HepG2 (cell line): ENCODE measurements around the gene GRB7. TPM values are rescaled to one million over a fixed set of nuclear protein-coding genes. Genes with fewer than 3 reads are reported as not detected.
A peak's percentile ranks its signal among the peaks of the same experiment; 100 is the strongest.

ENCODE experiments used
- ATAC-seq: fragments of 200-7000 bp; cut with Tn5 transposase; 3 replicates; pipeline ENCODE4 v1.9.1; 2020; ENCODE audit warnings: mild to moderate bottlenecking, moderate library complexity
- BruUV-seq: library from RNA; stranded (reverse); fragments of 400-500 nt; replicated peaks from 2 replicates; lab custom pipeline; 2021; lab: Mats Ljungman, UMichigan
- CTCF ChIA-PET: fragments of 300-600 bp; formaldehyde crosslinking; extraction: SDS; loops from one replicate; lab custom pipeline; 2021; ENCODE audit warnings: low total read pairs, inconsistent platforms, low intra/inter-chr PET ratio; lab: Yijun Ruan, JAX
- POLR2A ChIA-PET: fragments of 350-600 bp; sonication (Branson Sonifier 250); formaldehyde crosslinking; loops from one replicate; lab custom pipeline; 2020; ENCODE audit warnings: antibody characterized with exemption, inconsistent platforms; lab: Yijun Ruan, JAX
- DNase-seq: peaks from one replicate; pipeline ENCODE4 v3.0.0-alpha.2; 2015; ENCODE audit warnings: low spot score
- FAIRE-seq: peaks from 3 replicates; lab custom pipeline; 2011; peaks lifted over from hg19 to GRCh38; lab: Jason Lieb, UNC
- H2AFZ ChIP-seq: one replicate; pipeline ENCODE4 v1.6.1; 2011; ENCODE audit warnings: low read length, inconsistent platforms
- H3K27ac ChIP-seq: fragments of 300-600 bp; 3 replicates; pipeline ENCODE4 v1.8.0; 2011; ENCODE audit warnings: mixed run types, mild to moderate bottlenecking, mixed read lengths, low read length, inconsistent platforms; ENCODE audit not compliant: insufficient read depth; ENCODE audit errors: extremely low read length
- H3K27me3 ChIP-seq, 2 experiments: fragments of 200-600 bp in 1 of 2; 2 replicates in 1 of 2; 3 replicates in 1 of 2; pipeline versions ENCODE4 v1.6.0 to v1.8.0; 2011; ENCODE audit warnings: low read length in 2 of 2, mild to moderate bottlenecking in 2 of 2, moderate library complexity in 2 of 2, inconsistent platforms in 1 of 2; ENCODE audit not compliant: insufficient read depth in 2 of 2, control insufficient read depth in 1 of 2
- H3K36me3 ChIP-seq, 2 experiments: fragments of 200-600 bp in 1 of 2; replicated peaks in 1 of 2; 2 replicates in 1 of 2; 3 replicates in 1 of 2; pipeline versions ENCODE4 v1.5.1 to v1.8.0; 2011; ENCODE audit warnings: low read length in 2 of 2, inconsistent platforms in 1 of 2; ENCODE audit not compliant: insufficient read depth in 2 of 2, control insufficient read depth in 1 of 2
- H3K4me1 ChIP-seq: 2 replicates; pipeline ENCODE4 v1.5.1; 2012; ENCODE audit warnings: low read length, inconsistent platforms; ENCODE audit not compliant: insufficient read depth
- H3K4me2 ChIP-seq: 2 replicates; pipeline ENCODE4 v1.6.0; 2011; ENCODE audit warnings: low read depth, low read length, inconsistent platforms
- H3K4me3 ChIP-seq, 3 experiments: fragments of 200-600 bp in 1 of 3; sonication (generic), shearing (Covaris generic) in 1 of 3; replicated peaks in 1 of 3; 2 replicates each; pipeline ENCODE4 v1.5.1; 2011 to 2016; ENCODE audit warnings: low read length in 3 of 3, inconsistent platforms in 2 of 3, low read depth in 2 of 3, mild to moderate bottlenecking in 2 of 3, control low read depth in 1 of 3, mixed read lengths in 1 of 3; ENCODE audit not compliant: insufficient read depth in 1 of 3
- H3K79me2 ChIP-seq: one replicate; pipeline ENCODE4 v1.6.1; 2011; ENCODE audit warnings: low read length, inconsistent platforms; ENCODE audit not compliant: insufficient read depth
- H3K9ac ChIP-seq: 2 replicates; pipeline ENCODE4 v1.6.0; 2011; ENCODE audit warnings: mild to moderate bottlenecking, low read depth, low read length, inconsistent platforms; ENCODE audit not compliant: insufficient read depth
- H3K9me3 ChIP-seq: 2 replicates; pipeline ENCODE4 v1.5.1; 2012; ENCODE audit warnings: mild to moderate bottlenecking, low read length
- H4K20me1 ChIP-seq: 2 replicates; pipeline ENCODE4 v1.6.0; 2011; ENCODE audit warnings: inconsistent platforms, mild to moderate bottlenecking, low read length, moderate library complexity; ENCODE audit not compliant: insufficient read depth
- AKAP8 ChIP-seq: sonication (generic); formaldehyde crosslinking; IDR thresholded peaks from 2 replicates; pipeline ENCODE4 v1.5.1; 2020; ENCODE audit warnings: mild to moderate bottlenecking, missing genetic modification reagents
- BRD4 ChIP-seq: sonication (generic); formaldehyde crosslinking; IDR thresholded peaks from 2 replicates; pipeline ENCODE4 v1.4.0; 2020; ENCODE audit warnings: missing genetic modification reagents
- HMG20B ChIP-seq: conservative IDR thresholded peaks from 2 replicates; pipeline ENCODE4 v1.6.1; 2016; ENCODE audit warnings: missing genetic modification reagents, missing compliant biosample characterization
- HMGXB4 ChIP-seq, 2 experiments: sonication (generic) in 1 of 2; formaldehyde crosslinking in 1 of 2; IDR thresholded peaks; 2 replicates each; pipeline versions ENCODE4 v1.4.0 to v1.6.1; 2018 to 2020; ENCODE audit warnings: missing genetic modification reagents in 2 of 2, borderline replicate concordance in 1 of 2, low read depth in 1 of 2, mild to moderate bottlenecking in 1 of 2, missing biosample characterization in 1 of 2
- HNRNPL ChIP-seq: fragments of 200-400 bp; formaldehyde crosslinking; IDR thresholded peaks from 2 replicates; pipeline ENCODE4 v1.6.1; 2017; ENCODE audit warnings: mild to moderate bottlenecking, low read depth, low read length
- JDP2 ChIP-seq: sonication (generic); formaldehyde crosslinking; IDR thresholded peaks from 2 replicates; pipeline ENCODE4 v1.8.1; 2022; ENCODE audit warnings: missing genetic modification reagents, borderline replicate concordance
- JUND ChIP-seq: sonication (generic); formaldehyde crosslinking; IDR thresholded peaks from 2 replicates; pipeline ENCODE4 v1.8.0; 2022; ENCODE audit warnings: mild to moderate bottlenecking, missing genetic modification reagents
- NFKB2 ChIP-seq: sonication (generic); formaldehyde crosslinking; IDR thresholded peaks from 2 replicates; pipeline ENCODE4 v1.4.0; 2020; ENCODE audit warnings: missing genetic modification reagents, borderline replicate concordance
- NR0B2 ChIP-seq: sonication (generic); formaldehyde crosslinking; IDR thresholded peaks from 2 replicates; pipeline ENCODE4 v1.4.0; 2020; ENCODE audit warnings: mild to moderate bottlenecking, missing genetic modification reagents
- PCBP1 ChIP-seq: fragments of 200-400 bp; formaldehyde crosslinking; IDR thresholded peaks from 2 replicates; pipeline ENCODE4 v1.6.1; 2017; ENCODE audit warnings: mild to moderate bottlenecking, low read depth, low read length, borderline replicate concordance
- SIN3A ChIP-seq: IDR thresholded peaks from 2 replicates; pipeline ENCODE4 v1.6.1; 2011; ENCODE audit warnings: low read depth, mild to moderate bottlenecking, control low read depth, low read length, borderline replicate concordance
- SMAD1 ChIP-seq: sonication (generic); formaldehyde crosslinking; IDR thresholded peaks from 2 replicates; pipeline ENCODE4 v1.4.0; 2020; ENCODE audit warnings: missing genetic modification reagents, low read depth, mild to moderate bottlenecking, borderline replicate concordance
- U2AF1 ChIP-seq: fragments of 200-400 bp; formaldehyde crosslinking; optimal IDR thresholded peaks from 2 replicates; pipeline ENCODE3; 2017; ENCODE audit warnings: mild to moderate bottlenecking, low read depth, low read length
- ZBTB7B ChIP-seq: sonication (generic); formaldehyde crosslinking; IDR thresholded peaks from 2 replicates; pipeline ENCODE4 v1.4.0; 2020; ENCODE audit warnings: missing genetic modification reagents
- ZFP90 ChIP-seq: sonication (generic); formaldehyde crosslinking; IDR thresholded peaks from 2 replicates; pipeline ENCODE4 v1.8.0; 2022; ENCODE audit warnings: missing genetic modification reagents, mild to moderate bottlenecking, inconsistent platforms, borderline replicate concordance
- ZMYM2 ChIP-seq: sonication (generic); formaldehyde crosslinking; IDR thresholded peaks from 2 replicates; pipeline ENCODE4 v1.8.0; 2022; ENCODE audit warnings: mild to moderate bottlenecking, missing genetic modification reagents
- ZNF17 ChIP-seq: sonication (generic); formaldehyde crosslinking; IDR thresholded peaks from 2 replicates; pipeline ENCODE4 v1.5.0; 2020; ENCODE audit warnings: mild to moderate bottlenecking, missing genetic modification reagents
- ZNF260 ChIP-seq: sonication (generic); formaldehyde crosslinking; IDR thresholded peaks from 2 replicates; pipeline ENCODE4 v1.4.0; 2020; ENCODE audit warnings: missing genetic modification reagents, low read depth, mild to moderate bottlenecking, borderline replicate concordance
- ZNF572 ChIP-seq: sonication (generic); formaldehyde crosslinking; IDR thresholded peaks from 2 replicates; pipeline ENCODE4 v1.5.1; 2020; ENCODE audit warnings: mild to moderate bottlenecking, missing genetic modification reagents
- ZNF839 ChIP-seq: sonication (generic); formaldehyde crosslinking; IDR thresholded peaks from 2 replicates; pipeline ENCODE4 v1.4.0; 2020; ENCODE audit warnings: missing genetic modification reagents, mild to moderate bottlenecking, borderline replicate concordance
- ZSCAN21 ChIP-seq: sonication (generic); formaldehyde crosslinking; IDR thresholded peaks from 2 replicates; pipeline ENCODE4 v1.8.0; 2022; ENCODE audit warnings: mild to moderate bottlenecking, missing genetic modification reagents, moderate library complexity, borderline replicate concordance
- WGBS: methylation state at CpG from one replicate; pipeline ENCODE4 v1.1.6; 2017; ENCODE audit warnings: low lambda C conversion rate; 5-methylcytosine and 5-hydroxymethylcytosine counted together
- in situ Hi-C: cut with HindIII; loops from 2 replicates; pipeline ENCODE4 v1.10.0; 2017; ENCODE audit warnings: low pct_unique_long_range_greater_than_20kb; ENCODE audit not compliant: extremely low pct_ligation_motif_present
- intact Hi-C: fragments of 100-400 bp; cut with micrococcal nuclease; formaldehyde crosslinking; loops from one replicate; pipeline ENCODE4 v1.10.0; 2022; ENCODE audit not compliant: unreplicated experiment
- polyA plus RNA-seq, 8 experiments: library from polyadenylated mRNA; depleted of rRNA in 3 of 8; stranded (reverse) in 7 of 8; unstranded in 1 of 8; fragments of >200 nt; fragmentation: Illumina TruSeq in 4 of 8; extraction: Trizol in 4 of 8; gene quantifications; 2 replicates each; pipeline versions ENCODE4 v1.2.1 to v1.2.3, GENCODE V29; 2011 to 2016; ENCODE audit warnings: low read depth in 4 of 8, missing spikeins in 1 of 8, mixed read lengths in 1 of 8; ENCODE audit not compliant: insufficient read depth in 1 of 8
- total RNA-seq, 5 experiments: library from RNA; depleted of rRNA; stranded (reverse); fragments of >200 nt; fragmentation: Illumina TruSeq; extraction: Trizol; gene quantifications; 2 replicates each; pipeline ENCODE4 v1.2.3, GENCODE V29; 2016; ENCODE audit warnings: low read depth in 1 of 5

The GRB7 gene
- total and polyA plus RNA-seq, 2 of the 13 experiments (the other 11 are each of a cell fraction or from before 2014, with no cell fraction given) = 60.2 to 77.7 TPM

DNA sequence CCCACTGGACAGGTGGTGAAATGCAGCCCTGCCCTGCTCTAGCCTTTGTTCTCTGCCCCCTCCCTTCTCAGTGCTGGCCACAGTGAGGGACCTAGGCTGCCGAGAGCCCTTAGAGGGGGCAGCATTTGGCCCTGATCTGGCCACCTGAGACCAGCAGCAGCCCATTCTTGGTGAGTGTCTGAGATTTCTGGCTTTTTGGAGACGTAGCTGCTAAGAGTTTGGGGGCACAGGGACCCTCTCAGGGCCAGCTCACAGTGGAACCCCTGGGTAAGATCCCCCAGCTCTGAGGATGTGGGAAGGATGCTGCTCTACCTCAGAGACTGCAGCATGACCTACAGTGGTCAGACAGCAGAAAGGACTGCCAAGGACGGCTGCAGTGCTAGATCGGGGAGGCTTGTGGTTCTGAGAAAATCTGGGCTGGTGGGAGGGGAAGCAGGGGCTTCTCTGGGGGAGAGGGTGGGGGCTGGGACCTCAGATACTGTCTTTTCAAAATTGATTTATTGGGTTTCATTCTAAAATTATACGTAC lies 13.3 kb downstream of the GRB7 start (continued):
- 0 out of 2 replicates have a peak, but pooled peaks have one; percentile 37 for TF ChIP-seq NFKB2 (CRISPR knock-in tag)
- TF ChIP-seq HMGXB4 (CRISPR knock-in tag; IDR thresholded peaks at IDR 0.05; ENCODE audit: borderline replicate concordance in 1 of 2, low read depth in 1 of 2) = peak in 1 of 2 experiments; percentile 58; a peak in 2 of 4 replicates
- TF ChIP-seq ZNF839 = 0 out of 2 replicates have a peak, but pooled peaks have one; percentile 49
- TF ChIP-seq ZFP90 (CRISPR knock-in tag) = 0 out of 2 replicates have a peak, but pooled peaks have one; percentile 30
- TF ChIP-seq PCBP1 = no peak
- TF ChIP-seq U2AF1 = peak; percentile 9
- TF ChIP-seq, all 625 proteins: peak for 19

DNA sequence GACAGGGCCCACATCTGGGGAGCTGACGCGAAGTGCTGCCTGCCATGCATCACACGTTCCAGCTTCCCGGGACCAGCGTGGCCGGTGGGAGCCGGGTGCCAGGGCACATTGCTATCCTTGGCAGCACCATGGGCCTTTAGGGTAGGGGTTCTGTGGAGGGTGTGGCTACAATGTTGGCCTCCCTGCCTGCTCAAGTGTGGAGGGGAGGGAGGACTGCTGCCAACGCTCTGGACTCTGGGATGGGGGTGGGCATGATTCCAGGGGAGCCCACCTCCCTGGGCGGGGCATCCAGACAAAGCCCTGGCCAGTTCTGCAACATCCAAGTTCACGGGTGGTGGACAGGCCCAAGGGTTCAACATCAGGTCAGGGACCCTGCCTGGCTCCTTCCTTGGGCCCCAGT lies 13.9 kb downstream of the GRB7 start:
- peak overlapping the region in 1 of 3 experiments; percentile 4; a peak in 1 of 6 replicates for H3K4me3 ChIP-seq
- WGBS = 36% methylated on average over 7 of the region's 10 CpGs
- BruUV-seq = no TSS peak
- ChIA-PET POLR2A (interaction anchor here (1.0 to 5.3 kb wide), 8 partner anchors 12 to 114 kb away, joined by 3 to 79 read pairs (median 16); partner anchors contain the start of gene STARD3), CTCF (no interaction called here)
- no peak overlapping the region for H3K27ac ChIP-seq
- H3K9me3 ChIP-seq = no peaks in the 10 kb centered on the region
- peak overlapping the region; percentile 8; the same call in 1 of the 2 replicates for H3K4me2 ChIP-seq
- DNase-seq (no peak), ATAC-seq (no peak), FAIRE-seq (no peak)
- peaks cover 2 to 18% of the 10 kb centered on the region in 2 experiments; a peak in 4 of 5 replicates for H3K27me3 ChIP-seq
- intact Hi-C loops (loop anchor here (5.0 kb wide), 1 partner anchor 79 kb away; no protein-coding TSS in a partner anchor), in situ Hi-C loops (loop anchor here (5.0 kb wide), 2 partner anchors 79 to 129 kb away; no protein-coding TSS in a partner anchor)
- peaks cover 79% of the 10 kb centered on the region for H3K4me1 ChIP-seq
- peaks cover 1 to 6% of the 10 kb centered on the region in 2 experiments; a peak in 2 of 5 replicates for H3K36me3 ChIP-seq
- no peak overlapping the region for H2AFZ ChIP-seq
- H3K79me2 ChIP-seq = no peaks in the 10 kb centered on the region
- H4K20me1 ChIP-seq = no peaks in the 10 kb centered on the region; the same call in 1 of the 2 replicates
- H3K9ac ChIP-seq = no peak overlapping the region; the same call in 1 of the 2 replicates
- TF ChIP-seq ZNF572 (CRISPR knock-in tag) = no peak
- TF ChIP-seq JUND (CRISPR knock-in tag) = no peak
- no peak for TF ChIP-seq SIN3A
- no peak for TF ChIP-seq ZNF17
- 0 out of 2 replicates have a peak, but pooled peaks have one; percentile 12 for TF ChIP-seq NR0B2
- TF ChIP-seq ZSCAN21 = 0 out of 2 replicates have a peak, but pooled peaks have one; percentile 9
- no peak for TF ChIP-seq HMG20B (CRISPR knock-in tag)
- no peak for TF ChIP-seq BRD4 (CRISPR knock-in tag)
- TF ChIP-seq ZNF260 = no peak
- no peak for TF ChIP-seq JDP2 (CRISPR knock-in tag)
- no peak for TF ChIP-seq ZBTB7B (CRISPR knock-in tag)
- TF ChIP-seq HNRNPL = 0 out of 2 replicates have a peak, but pooled peaks have one; percentile 63
- no peak for TF ChIP-seq SMAD1 (CRISPR knock-in tag)
- TF ChIP-seq ZMYM2 = no peak
- TF ChIP-seq AKAP8 = 0 out of 2 replicates have a peak, but pooled peaks have one; percentile 13
